HG02943 (cell line): ENCODE measurements around the gene RASSF3.

Experiments used
- ATAC-seq: cut with Tn5 transposase; IDR thresholded peaks from one replicate; pipeline ENCODE4 v1.9.1; 2021; ENCODE audit warnings: mild to moderate bottlenecking, low read depth, moderate library complexity; ENCODE audit not compliant: unreplicated experiment

Gene RASSF3

GRCh38 chr12:64666054-64666914, 56.0 kb downstream of the RASSF3 start:
- peak; percentile 3 for ATAC-seq

GRCh38 chr12:64667793-64668192, 57.5 kb downstream of the RASSF3 start:
- no peak for ATAC-seq

GRCh38 chr12:64669270-64669842, 59.1 kb downstream of the RASSF3 start:
- ATAC-seq = peak; percentile 72

GRCh38 chr12:64670019-64670418, 59.7 kb downstream of the RASSF3 start:
- no peak for ATAC-seq

GRCh38 chr12:64670919-64671639, 60.8 kb downstream of the RASSF3 start:
- ATAC-seq = no peak

- ATAC-seq = no peak
Observed at GRCh38 chr12:64671681-64672080, 61.4 kb downstream of the RASSF3 start.

- ATAC-seq = no peak
Observed at GRCh38 chr12:64672925-64673409, 62.7 kb downstream of the RASSF3 start.

- no peak for ATAC-seq
Observed at GRCh38 chr12:64673490-64674169, 63.3 kb downstream of the RASSF3 start.

- ATAC-seq = no peak
Observed at GRCh38 chr12:64674367-64674922, 64.2 kb downstream of the RASSF3 start.

- ATAC-seq = no peak
Observed at GRCh38 chr12:64675795-64676194, 65.5 kb downstream of the RASSF3 start.

GRCh38 chr12:64678248-64678647, 68.0 kb downstream of the RASSF3 start:
- ATAC-seq = no peak

GRCh38 chr12:64678835-64679234, 68.5 kb downstream of the RASSF3 start:
- no peak for ATAC-seq

- ATAC-seq = no peak
Observed at GRCh38 chr12:64679487-64680001, 69.2 kb downstream of the RASSF3 start.

GRCh38 chr12:64680235-64680634, 69.9 kb downstream of the RASSF3 start:
- ATAC-seq = no peak

GRCh38 chr12:64681200-64682052, 71.1 kb downstream of the RASSF3 start:
- no peak for ATAC-seq

- no peak for ATAC-seq
Observed at GRCh38 chr12:64682572-64683277, 72.4 kb downstream of the RASSF3 start.

GRCh38 chr12:64683816-64684543, 73.7 kb downstream of the RASSF3 start:
- no peak for ATAC-seq

- ATAC-seq = no peak
Observed at GRCh38 chr12:64685050-64685449, 74.8 kb downstream of the RASSF3 start.
